HepG2 (cell line): ENCODE results near the gene DDX50. TPM values are rescaled to one million over a fixed set of nuclear protein-coding genes. Genes with fewer than 3 reads are reported as not detected.

Source experiments
- ARID4A ChIP-seq: sonication (generic); formaldehyde crosslinking; IDR thresholded peaks from 2 replicates; pipeline ENCODE4 v1.5.0; 2020; ENCODE audit warnings: mild to moderate bottlenecking, missing genetic modification reagents, borderline replicate concordance
- ATF1 ChIP-seq: IDR thresholded peaks from 2 replicates; pipeline ENCODE4 v1.6.1; 2016; ENCODE audit warnings: mild to moderate bottlenecking, control low read depth
- ATF5 ChIP-seq: sonication (generic); formaldehyde crosslinking; IDR thresholded peaks from 2 replicates; pipeline ENCODE4 v1.4.0; 2020; ENCODE audit warnings: mild to moderate bottlenecking, low read depth, missing genetic modification reagents
- CHD4 ChIP-seq: fragments of 200-600 bp; sonication (generic); IDR thresholded peaks from 2 replicates; pipeline ENCODE4 v1.7.0; 2017; ENCODE audit warnings: mild to moderate bottlenecking, low read length, borderline replicate concordance
- ETV5 ChIP-seq: IDR thresholded peaks from 2 replicates; pipeline ENCODE4 v1.6.1; 2018; ENCODE audit warnings: missing biosample characterization, missing genetic modification reagents, inconsistent platforms, borderline replicate concordance
- KDM6A ChIP-seq: IDR thresholded peaks from 2 replicates; pipeline ENCODE4 v1.6.1; 2016; ENCODE audit warnings: low read depth
- NFKB2 ChIP-seq: sonication (generic); formaldehyde crosslinking; IDR thresholded peaks from 2 replicates; pipeline ENCODE4 v1.4.0; 2020; ENCODE audit warnings: missing genetic modification reagents, borderline replicate concordance
- NKX3-1 ChIP-seq: sonication (generic); formaldehyde crosslinking; IDR thresholded peaks from 2 replicates; pipeline ENCODE4 v1.5.0; 2020; ENCODE audit warnings: missing genetic modification reagents
- POLR2G ChIP-seq: fragments of 200-400 bp; formaldehyde crosslinking; IDR thresholded peaks from 2 replicates; pipeline ENCODE4 v1.6.1; 2018; ENCODE audit warnings: mild to moderate bottlenecking, low read depth, low read length, moderate library complexity
- SMAD1 ChIP-seq: sonication (generic); formaldehyde crosslinking; IDR thresholded peaks from 2 replicates; pipeline ENCODE4 v1.4.0; 2020; ENCODE audit warnings: missing genetic modification reagents, low read depth, mild to moderate bottlenecking, borderline replicate concordance
- SNAI1 ChIP-seq: sonication (generic); formaldehyde crosslinking; IDR thresholded peaks from 2 replicates; pipeline ENCODE4 v1.5.0; 2020; ENCODE audit warnings: mild to moderate bottlenecking, missing genetic modification reagents, borderline replicate concordance
- SP4 ChIP-seq: sonication (generic); formaldehyde crosslinking; IDR thresholded peaks from 2 replicates; pipeline ENCODE4 v1.8.1; 2023; ENCODE audit warnings: mild to moderate bottlenecking, missing genetic modification reagents
- ZFY ChIP-seq: sonication (generic); formaldehyde crosslinking; IDR thresholded peaks from 2 replicates; pipeline ENCODE4 v1.4.0; 2020; ENCODE audit warnings: missing genetic modification reagents
- ZNF160 ChIP-seq: sonication (generic); formaldehyde crosslinking; IDR thresholded peaks from 2 replicates; pipeline ENCODE4 v1.8.0; 2022; ENCODE audit warnings: mild to moderate bottlenecking, inconsistent platforms, missing genetic modification reagents
- ZNF317 ChIP-seq: sonication (generic); formaldehyde crosslinking; IDR thresholded peaks from 2 replicates; pipeline ENCODE4 v1.5.0; 2020; ENCODE audit warnings: mild to moderate bottlenecking, missing genetic modification reagents
- ZNF768 ChIP-seq: sonication (generic); formaldehyde crosslinking; IDR thresholded peaks from 2 replicates; pipeline ENCODE4 v1.4.0; 2020; ENCODE audit warnings: missing genetic modification reagents
- polyA plus RNA-seq, 8 experiments: library from polyadenylated mRNA; depleted of rRNA in 3 of 8; stranded (reverse) in 7 of 8; unstranded in 1 of 8; fragments of >200 nt; fragmentation: Illumina TruSeq in 4 of 8; extraction: Trizol in 4 of 8; gene quantifications; 2 replicates each; pipeline versions ENCODE4 v1.2.1 to v1.2.3, GENCODE V29; 2011 to 2016; ENCODE audit warnings: low read depth in 4 of 8, missing spikeins in 1 of 8, mixed read lengths in 1 of 8; ENCODE audit not compliant: insufficient read depth in 1 of 8
- total RNA-seq, 5 experiments: library from RNA; depleted of rRNA; stranded (reverse); fragments of >200 nt; fragmentation: Illumina TruSeq; extraction: Trizol; gene quantifications; 2 replicates each; pipeline ENCODE4 v1.2.3, GENCODE V29; 2016; ENCODE audit warnings: low read depth in 1 of 5
- TF ChIP-seq, protein P1 (sequence below): sonication (generic); formaldehyde crosslinking; IDR thresholded peaks from 2 replicates; pipeline ENCODE4 v1.9.0; 2021; ENCODE audit warnings: missing genetic modification reagents, borderline replicate concordance
- TF ChIP-seq, protein P2 (sequence below): sonication (generic); formaldehyde crosslinking; IDR thresholded peaks from 2 replicates; pipeline ENCODE4 v1.4.0; 2020; ENCODE audit warnings: missing genetic modification reagents
- TF ChIP-seq, protein P3 (sequence below): sonication (generic); formaldehyde crosslinking; IDR thresholded peaks from 2 replicates; pipeline ENCODE4 v1.5.0; 2020; ENCODE audit warnings: mild to moderate bottlenecking, missing genetic modification reagents, moderate library complexity

The DDX50 gene
- total and polyA plus RNA-seq, 2 of the 13 experiments (the other 11 are each of a cell fraction or from before 2014, with no cell fraction given) = 19.0 to 38.2 TPM

DNA sequence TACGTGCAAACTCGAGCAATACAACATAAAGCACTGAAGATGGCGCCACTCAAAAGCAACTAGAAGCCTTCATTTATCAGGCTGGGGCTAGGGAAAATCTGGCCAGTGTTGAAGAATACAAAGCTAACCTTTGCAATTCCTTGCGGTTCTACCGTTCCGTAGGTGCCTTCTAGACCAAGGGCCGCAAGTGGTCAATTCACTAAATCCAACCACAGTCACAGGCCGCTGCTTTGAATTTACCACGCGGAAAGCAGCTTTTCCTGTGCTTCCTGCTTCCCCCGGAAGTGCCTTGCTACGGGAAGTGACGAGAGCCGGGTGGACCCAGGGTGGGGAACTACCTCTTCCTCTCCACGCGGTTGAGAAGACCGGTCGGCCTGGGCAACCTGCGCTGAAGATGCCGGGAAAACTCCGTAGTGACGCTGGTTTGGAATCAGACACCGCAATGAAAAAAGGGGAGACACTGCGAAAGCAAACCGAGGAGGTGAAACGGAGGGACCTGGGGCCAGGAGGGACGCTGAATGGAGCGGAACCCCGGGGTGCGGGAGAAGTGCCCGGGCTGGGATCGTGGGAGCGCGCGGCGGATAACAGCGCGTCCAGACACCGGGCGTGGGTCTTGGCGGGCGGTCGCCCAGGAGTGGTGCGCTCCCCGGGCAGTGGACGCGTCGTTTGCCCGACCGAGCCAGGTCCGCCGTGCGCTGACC is 54.9 kb downstream of the DDX50 start, which contains the start of gene DDX21 (continued):
- TF ChIP-seq, protein P1, sequence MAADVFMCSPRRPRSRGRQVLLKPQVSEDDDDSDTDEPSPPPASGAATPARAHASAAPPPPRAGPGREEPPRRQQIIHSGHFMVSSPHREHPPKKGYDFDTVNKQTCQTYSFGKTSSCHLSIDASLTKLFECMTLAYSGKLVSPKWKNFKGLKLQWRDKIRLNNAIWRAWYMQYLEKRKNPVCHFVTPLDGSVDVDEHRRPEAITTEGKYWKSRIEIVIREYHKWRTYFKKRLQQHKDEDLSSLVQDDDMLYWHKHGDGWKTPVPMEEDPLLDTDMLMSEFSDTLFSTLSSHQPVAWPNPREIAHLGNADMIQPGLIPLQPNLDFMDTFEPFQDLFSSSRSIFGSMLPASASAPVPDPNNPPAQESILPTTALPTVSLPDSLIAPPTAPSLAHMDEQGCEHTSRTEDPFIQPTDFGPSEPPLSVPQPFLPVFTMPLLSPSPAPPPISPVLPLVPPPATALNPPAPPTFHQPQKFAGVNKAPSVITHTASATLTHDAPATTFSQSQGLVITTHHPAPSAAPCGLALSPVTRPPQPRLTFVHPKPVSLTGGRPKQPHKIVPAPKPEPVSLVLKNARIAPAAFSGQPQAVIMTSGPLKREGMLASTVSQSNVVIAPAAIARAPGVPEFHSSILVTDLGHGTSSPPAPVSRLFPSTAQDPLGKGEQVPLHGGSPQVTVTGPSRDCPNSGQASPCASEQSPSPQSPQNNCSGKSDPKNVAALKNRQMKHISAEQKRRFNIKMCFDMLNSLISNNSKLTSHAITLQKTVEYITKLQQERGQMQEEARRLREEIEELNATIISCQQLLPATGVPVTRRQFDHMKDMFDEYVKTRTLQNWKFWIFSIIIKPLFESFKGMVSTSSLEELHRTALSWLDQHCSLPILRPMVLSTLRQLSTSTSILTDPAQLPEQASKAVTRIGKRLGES = no peak
- TF ChIP-seq ZNF317 (CRISPR knock-in tag) = no peak; the same call in 1 of the 2 replicates
- TF ChIP-seq ZNF160 (CRISPR knock-in tag) = no peak
- TF ChIP-seq, protein P2, sequence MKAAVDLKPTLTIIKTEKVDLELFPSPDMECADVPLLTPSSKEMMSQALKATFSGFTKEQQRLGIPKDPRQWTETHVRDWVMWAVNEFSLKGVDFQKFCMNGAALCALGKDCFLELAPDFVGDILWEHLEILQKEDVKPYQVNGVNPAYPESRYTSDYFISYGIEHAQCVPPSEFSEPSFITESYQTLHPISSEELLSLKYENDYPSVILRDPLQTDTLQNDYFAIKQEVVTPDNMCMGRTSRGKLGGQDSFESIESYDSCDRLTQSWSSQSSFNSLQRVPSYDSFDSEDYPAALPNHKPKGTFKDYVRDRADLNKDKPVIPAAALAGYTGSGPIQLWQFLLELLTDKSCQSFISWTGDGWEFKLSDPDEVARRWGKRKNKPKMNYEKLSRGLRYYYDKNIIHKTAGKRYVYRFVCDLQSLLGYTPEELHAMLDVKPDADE (CRISPR knock-in tag) = no peak
- TF ChIP-seq POLR2G = peak; percentile 98
- TF ChIP-seq SNAI1 (CRISPR knock-in tag) = peak; percentile 92
- TF ChIP-seq, protein P3, sequence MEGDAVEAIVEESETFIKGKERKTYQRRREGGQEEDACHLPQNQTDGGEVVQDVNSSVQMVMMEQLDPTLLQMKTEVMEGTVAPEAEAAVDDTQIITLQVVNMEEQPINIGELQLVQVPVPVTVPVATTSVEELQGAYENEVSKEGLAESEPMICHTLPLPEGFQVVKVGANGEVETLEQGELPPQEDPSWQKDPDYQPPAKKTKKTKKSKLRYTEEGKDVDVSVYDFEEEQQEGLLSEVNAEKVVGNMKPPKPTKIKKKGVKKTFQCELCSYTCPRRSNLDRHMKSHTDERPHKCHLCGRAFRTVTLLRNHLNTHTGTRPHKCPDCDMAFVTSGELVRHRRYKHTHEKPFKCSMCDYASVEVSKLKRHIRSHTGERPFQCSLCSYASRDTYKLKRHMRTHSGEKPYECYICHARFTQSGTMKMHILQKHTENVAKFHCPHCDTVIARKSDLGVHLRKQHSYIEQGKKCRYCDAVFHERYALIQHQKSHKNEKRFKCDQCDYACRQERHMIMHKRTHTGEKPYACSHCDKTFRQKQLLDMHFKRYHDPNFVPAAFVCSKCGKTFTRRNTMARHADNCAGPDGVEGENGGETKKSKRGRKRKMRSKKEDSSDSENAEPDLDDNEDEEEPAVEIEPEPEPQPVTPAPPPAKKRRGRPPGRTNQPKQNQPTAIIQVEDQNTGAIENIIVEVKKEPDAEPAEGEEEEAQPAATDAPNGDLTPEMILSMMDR (CRISPR knock-in tag) = peak; percentile 73
- peak; percentile 92 for TF ChIP-seq SMAD1 (CRISPR knock-in tag)
- peak; percentile 94 for TF ChIP-seq ATF1 (CRISPR knock-in tag)
- 0 out of 2 replicates have a peak, but pooled peaks have one; percentile 45 for TF ChIP-seq ATF5 (CRISPR knock-in tag)
- peak; percentile 65 for TF ChIP-seq NFKB2
- peak; percentile 23 for TF ChIP-seq ZNF768
- peak; percentile 67; the same call in 1 of the 2 replicates for TF ChIP-seq ETV5 (CRISPR knock-in tag)
- peak; percentile 57 for TF ChIP-seq SP4 (CRISPR knock-in tag)
- peak; percentile 89 for TF ChIP-seq ZFY
- peak; percentile 99 for TF ChIP-seq ARID4A (CRISPR knock-in tag)
- peak; percentile 33; the same call in 1 of the 2 replicates for TF ChIP-seq NKX3-1
- TF ChIP-seq CHD4 = no peak
- TF ChIP-seq KDM6A (CRISPR knock-in tag) = no peak
